ENCODE data around the gene PRPF19.

PRPF19 gene

GRCh38 chr11:60866911-60867870, 39.2 kb downstream of the PRPF19 start, which contains the start of gene ZP1:
TSS of gene ZP1 (plus strand) at chr11:60867542. CDS start at chr11:60867562, 20 bp downstream.
- intact Hi-C loops (cut with DNase I): no loop called here
- DNase-seq: peak in 2 of 10 donors; percentile 69 to 76

- peak in 2 of 10 donors; percentile 31 to 59 for DNase-seq
- intact Hi-C loops (cut with DNase I): no loop called here
Measured at GRCh38 chr11:60864856-60865513, 41.4 kb downstream of the PRPF19 start.

- peak in 2 of 10 donors; percentile 22 to 29 for DNase-seq
- intact Hi-C loops (cut with DNase I): no loop called here
Measured at GRCh38 chr11:60863550-60864521, 42.5 kb downstream of the PRPF19 start.

GRCh38 chr11:60862171-60862570, 44.2 kb downstream of the PRPF19 start:
- intact Hi-C loops (cut with DNase I): no loop called here
- peak in 1 of 10 donors; percentile 45 for DNase-seq

GRCh38 chr11:60860943-60861342, 45.4 kb downstream of the PRPF19 start:
- peak in 3 of 10 donors; percentile 35 to 66 (median 61) for DNase-seq
- intact Hi-C loops (cut with DNase I): no loop called here

GRCh38 chr11:60859616-60860250, 46.7 kb downstream of the PRPF19 start:
- intact Hi-C loops (cut with DNase I): no loop called here
- DNase-seq: peak in 5 of 10 donors; percentile 27 to 94 (median 58)

- DNase-seq: peak in 1 of 10 donors; percentile 21
- intact Hi-C loops (cut with DNase I): no loop called here
Measured at GRCh38 chr11:60858731-60859464, 47.5 kb downstream of the PRPF19 start.

GRCh38 chr11:60858236-60858635, 48.1 kb downstream of the PRPF19 start:
- intact Hi-C loops (cut with DNase I): no loop called here
- peak in 1 of 10 donors; percentile 58 for DNase-seq

- DNase-seq: peak in 1 of 10 donors; percentile 51
- intact Hi-C loops (cut with DNase I): no loop called here
Measured at GRCh38 chr11:60857378-60858232, 48.8 kb downstream of the PRPF19 start.

- DNase-seq: peak in 2 of 10 donors; percentile 24 to 52
- intact Hi-C loops (cut with DNase I): no loop called here
Measured at GRCh38 chr11:60855726-60856633, 50.4 kb downstream of the PRPF19 start, which contains the start of gene PTGDR2. TSS of gene PTGDR2 (minus strand) at chr11:60855950. CDS start at chr11:60853722, 2,228 bp downstream.

GRCh38 chr11:60854847-60855725, 51.3 kb downstream of the PRPF19 start:
- intact Hi-C loops (cut with DNase I): no loop called here
- peak in 2 of 10 donors; percentile 11 to 26 for DNase-seq

- peak in 2 of 10 donors; percentile 7 to 62 for DNase-seq
Measured at GRCh38 chr11:60854140-60854846, 52.1 kb downstream of the PRPF19 start.

GRCh38 chr11:60852982-60853950, 53.1 kb downstream of the PRPF19 start:
- intact Hi-C loops (cut with DNase I): no loop called here
- peak in 3 of 10 donors; percentile 63 to 78 (median 68) for DNase-seq

More at GRCh38 chr11:60854140-60854846, 52.1 kb downstream of the PRPF19 start:
- intact Hi-C loops (cut with DNase I): no loop called here

All from posterior cingulate gyrus (tissue), 11 donors.